ENCODE measurements around the gene YJEFN3. TPM values are rescaled to one million over a fixed set of nuclear protein-coding genes. Genes with fewer than 3 reads are reported as not detected.

Gene YJEFN3, protein sequence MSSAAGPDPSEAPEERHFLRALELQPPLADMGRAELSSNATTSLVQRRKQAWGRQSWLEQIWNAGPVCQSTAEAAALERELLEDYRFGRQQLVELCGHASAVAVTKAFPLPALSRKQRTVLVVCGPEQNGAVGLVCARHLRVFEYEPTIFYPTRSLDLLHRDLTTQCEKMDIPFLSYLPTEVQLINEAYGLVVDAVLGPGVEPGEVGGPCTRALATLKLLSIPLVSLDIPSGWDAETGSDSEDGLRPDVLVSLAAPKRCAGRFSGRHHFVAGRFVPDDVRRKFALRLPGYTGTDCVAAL
- 0.08 and 0.32 TPM in 2 replicates for total RNA-seq (2014; rRNA removed; shearing (Covaris generic))
- 0.06 and 1.0 TPM in 2 replicates for polyA plus RNA-seq (2015; cell fraction: cytosol; rRNA removed)
- 16.2 and 22.7 TPM in 2 replicates for polyA plus RNA-seq (2015; cell fraction: nucleus; rRNA removed)

DNA sequence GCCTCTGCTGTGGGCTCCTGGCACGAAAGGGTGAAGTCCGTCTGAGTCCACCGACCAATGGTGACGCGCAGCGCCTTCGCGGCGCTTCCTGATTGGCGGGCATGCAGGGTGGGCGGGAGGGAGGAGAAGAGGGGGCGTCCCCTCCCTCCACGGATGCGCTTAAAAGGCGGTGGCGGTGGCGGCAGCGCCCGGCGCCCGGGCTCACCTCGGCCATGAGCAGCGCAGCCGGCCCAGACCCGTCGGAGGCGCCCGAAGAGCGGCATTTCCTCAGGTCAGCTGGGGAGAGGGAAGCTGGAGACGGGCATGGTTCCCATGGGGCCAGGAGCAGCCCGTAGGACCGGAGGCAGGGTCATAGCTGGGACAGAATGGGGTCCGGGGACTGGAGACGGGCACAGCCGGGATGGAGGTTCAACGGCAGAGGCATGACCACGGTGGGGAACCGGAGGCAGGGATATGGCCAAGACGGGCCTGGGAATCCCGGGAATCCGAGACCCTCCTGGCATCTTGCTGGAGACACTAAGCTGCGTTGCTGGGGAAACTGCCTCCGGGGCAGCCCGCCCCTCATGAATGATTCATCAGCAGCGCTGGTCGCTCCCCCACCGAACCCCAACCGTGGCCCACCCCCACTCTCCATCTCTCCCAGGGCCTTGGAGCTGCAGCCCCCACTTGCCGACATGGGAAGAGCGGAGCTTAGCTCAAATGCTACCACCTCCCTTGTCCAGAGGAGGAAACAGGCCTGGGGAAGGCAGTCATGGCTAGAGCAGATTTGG lies at the start of gene YJEFN3:
TSS of gene YJEFN3 (plus strand) at position 191 of the 770 bp plus-strand sequence. CDS start at position 213, 22 bp downstream.
- DNase-seq (ENCODE audit: low read depth, low spot score): no peak
- in situ Hi-C loops (cut with HindIII; ENCODE audit: low pct_unique_long_range_greater_than_20kb, low sequenced_read_pairs): no loop called here

DNA sequence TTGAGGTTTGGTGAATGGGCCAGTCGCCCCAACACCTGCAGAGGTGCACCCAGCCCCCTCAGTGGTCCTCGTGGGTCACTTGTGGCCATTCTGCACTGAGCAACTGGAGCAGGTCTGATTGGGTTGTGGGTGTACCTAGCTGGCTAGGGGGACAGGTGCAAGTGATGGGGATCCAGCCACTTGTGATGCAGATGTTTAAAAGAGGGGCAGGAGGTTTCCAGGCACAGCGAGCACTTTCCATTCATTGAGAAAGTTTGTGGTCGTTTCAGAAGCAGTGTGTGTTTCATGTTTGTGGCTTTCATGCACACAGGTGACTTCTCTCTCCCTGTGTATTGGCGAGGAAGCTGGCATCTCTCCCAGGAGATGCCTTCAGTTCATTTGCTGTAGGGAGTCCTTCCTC lies 48.0 kb upstream of the YJEFN3 start:
- in situ Hi-C loops (cut with HindIII; ENCODE audit: low pct_unique_long_range_greater_than_20kb, low sequenced_read_pairs): no loop called here
- DNase-seq (ENCODE audit: low read depth, low spot score): no peak

DNA sequence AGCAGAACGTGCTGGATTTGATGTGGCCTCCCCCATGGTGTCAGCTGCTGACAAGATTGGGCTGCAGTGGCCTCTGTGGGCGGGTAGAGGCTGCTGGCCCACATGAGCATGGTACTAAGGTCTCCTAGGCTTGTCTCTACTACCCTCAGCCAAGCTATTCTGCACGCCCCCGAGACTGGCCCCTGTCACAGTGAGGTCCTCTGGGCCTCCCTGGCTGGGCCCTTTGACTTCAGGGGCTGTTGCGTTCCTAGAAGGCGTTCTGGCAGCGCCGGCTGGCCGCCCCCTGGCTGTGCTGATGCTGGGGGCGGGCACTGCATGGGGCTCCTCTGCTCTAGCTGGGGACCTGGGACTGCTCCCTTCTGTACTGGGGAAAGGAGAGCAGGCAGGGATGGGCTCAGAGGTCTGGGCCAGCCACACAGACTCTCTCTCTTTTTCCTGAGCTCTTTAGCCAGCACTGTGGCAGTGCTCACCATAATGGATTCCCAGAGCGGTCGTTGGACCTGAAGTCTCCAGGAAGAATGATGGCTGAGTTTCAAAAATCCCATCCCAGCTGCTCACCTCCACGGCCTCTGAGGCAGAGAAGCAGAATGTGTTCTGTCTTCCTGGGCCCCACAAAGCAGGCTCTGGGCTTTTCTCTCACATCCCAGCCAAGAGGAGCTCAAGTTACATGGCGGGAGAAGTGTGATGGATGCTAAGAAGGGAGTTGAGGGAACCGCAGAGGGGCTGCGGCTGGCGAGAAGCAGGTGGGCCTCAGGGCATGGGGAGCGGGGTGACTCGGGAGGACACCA lies 45.7 kb upstream of the YJEFN3 start:
- DNase-seq (ENCODE audit: low read depth, low spot score): no peak
- in situ Hi-C loops (cut with HindIII; ENCODE audit: low pct_unique_long_range_greater_than_20kb, low sequenced_read_pairs): no loop called here

DNA sequence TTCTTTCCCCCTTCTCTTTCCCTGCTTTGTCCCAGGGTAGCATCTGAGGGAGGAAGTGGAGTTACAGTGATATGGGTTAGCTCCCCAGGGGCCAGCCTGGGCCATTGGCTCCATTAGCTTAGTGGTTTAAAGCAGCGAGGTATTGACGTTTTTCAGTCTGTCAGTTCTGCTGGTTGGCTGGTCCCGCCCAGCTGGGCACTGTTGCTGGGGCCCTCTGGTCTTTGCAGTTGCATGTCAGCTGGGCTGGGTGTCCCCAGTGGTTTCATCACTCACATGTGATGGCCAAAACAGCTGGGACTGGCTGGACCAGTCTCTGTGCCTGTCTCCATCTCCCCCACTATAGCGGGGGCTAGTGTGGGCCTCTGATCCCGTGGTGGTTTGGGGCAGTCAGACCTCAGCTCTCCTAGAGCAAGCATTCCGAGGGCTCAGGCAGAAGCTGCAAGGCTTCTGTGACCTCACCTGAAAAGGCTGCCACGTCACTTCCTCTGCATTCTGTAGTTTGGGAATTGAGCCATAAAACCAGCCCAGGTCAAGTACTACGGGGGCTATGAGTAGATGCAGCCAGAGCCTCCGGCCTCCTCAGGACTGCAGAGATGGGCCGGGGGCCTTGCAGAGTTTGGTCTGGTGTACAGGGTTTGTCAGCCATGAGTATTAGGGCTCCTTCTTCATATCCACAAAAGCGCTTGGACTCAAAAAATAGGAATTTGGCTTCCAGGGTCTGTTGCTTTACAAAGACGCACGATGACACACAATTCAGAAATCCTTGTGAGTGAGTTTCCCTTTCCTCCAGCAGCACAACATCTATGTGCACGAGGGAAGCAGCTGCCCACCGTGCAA lies 43.3 kb upstream of the YJEFN3 start:
- DNase-seq (ENCODE audit: low read depth, low spot score): no peak
- in situ Hi-C loops (cut with HindIII; ENCODE audit: low pct_unique_long_range_greater_than_20kb, low sequenced_read_pairs): no loop called here

DNA sequence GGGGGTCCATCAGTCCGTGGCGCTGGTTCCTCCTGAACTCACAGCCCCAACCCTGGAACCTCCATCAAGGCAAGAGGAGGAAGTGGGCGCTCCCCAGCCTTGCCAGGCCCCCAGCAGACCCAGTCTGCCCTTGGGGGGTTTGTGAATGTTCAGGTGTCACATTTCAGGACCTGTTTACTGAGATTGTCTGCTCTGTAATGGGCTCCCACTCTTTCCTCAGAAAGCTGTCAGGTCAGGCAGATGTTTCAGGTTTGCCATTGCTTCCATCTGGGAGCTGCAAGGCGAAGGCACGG lies 42.8 kb upstream of the YJEFN3 start:
- DNase-seq (ENCODE audit: low read depth, low spot score): no peak
- in situ Hi-C loops (cut with HindIII; ENCODE audit: low pct_unique_long_range_greater_than_20kb, low sequenced_read_pairs): no loop called here

DNA sequence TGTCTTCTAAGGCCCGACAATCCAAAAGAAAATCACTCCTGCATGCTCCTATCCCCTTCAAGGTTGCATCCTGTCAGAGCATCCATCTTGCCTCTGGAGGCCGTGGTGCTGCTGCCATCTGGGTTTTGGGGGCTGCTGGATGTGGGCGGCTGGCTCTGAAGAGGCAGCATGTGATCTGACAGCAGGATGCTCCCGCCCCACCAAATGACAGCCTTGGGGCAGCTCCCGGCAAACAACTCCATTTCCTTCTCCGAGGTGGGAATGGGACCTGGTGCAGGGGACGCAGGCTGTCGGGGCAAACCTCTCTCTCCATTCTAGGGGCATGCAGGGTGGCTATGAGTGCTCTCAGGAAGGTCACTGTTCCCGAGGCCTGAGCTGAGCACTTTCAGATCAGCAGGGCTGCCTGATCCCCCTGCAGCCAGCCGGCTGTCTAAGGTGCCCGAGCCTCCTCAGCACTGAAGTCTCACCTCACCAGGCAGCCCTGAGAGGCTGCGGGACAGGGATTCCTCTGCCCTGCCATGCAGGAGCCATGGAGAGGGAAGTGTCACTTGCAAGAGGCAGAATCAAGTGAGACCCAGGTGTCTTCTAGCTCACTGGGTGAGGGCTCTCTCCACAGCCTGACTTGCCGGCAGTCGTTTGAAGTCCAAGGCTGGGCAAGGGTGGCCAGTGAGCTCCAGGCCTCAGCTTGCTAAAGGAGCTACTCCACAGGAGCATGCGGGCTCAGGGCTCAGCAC lies 42.2 kb upstream of the YJEFN3 start:
- in situ Hi-C loops (cut with HindIII; ENCODE audit: low pct_unique_long_range_greater_than_20kb, low sequenced_read_pairs): no loop called here

DNA sequence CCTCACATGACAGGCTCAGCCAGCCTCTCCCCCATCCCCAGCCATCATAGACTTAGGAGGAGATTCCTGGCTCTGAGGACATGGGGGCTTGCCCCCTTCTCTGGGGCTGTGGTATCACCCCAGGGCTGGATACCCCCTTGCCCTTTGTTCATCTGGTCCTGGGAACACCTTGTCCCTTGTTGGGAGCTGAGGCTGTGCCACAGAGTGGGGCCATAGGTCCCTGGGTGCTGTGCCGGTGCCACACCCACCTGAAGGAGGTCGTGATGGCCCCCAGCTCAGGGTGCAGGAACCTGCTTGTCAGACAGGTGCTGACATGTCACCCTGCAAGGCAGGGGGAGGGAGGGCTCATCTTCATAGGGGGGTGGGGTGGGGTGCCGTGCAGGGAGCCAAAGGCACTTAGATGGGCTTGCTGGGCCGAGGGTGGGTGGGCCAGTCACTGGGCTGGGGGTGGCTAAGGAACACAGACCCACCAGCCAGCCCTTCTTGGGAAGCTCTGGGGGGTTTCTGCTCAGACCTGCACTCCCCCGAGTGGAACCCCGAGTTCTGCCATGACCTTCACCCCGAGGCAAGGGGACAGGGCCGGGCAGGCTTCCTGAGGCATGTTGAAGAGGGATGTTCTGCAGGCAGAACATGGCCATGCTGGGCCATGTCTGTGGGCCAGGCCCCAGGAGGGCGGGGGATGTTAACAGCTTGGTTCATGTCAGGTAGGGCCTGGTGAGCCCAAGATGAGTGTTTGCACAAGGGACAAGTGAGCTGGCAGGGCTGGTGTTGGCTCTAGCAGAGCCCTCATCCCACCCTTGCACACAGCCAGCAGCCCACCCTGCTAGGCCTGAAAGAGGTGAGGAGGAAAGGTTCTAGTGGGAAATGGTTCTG lies 41.4 kb upstream of the YJEFN3 start:
- DNase-seq (ENCODE audit: low read depth, low spot score): no peak
- in situ Hi-C loops (cut with HindIII; ENCODE audit: low pct_unique_long_range_greater_than_20kb, low sequenced_read_pairs): no loop called here

More for the DNA sequence above, 42.2 kb upstream of the YJEFN3 start:
- DNase-seq (ENCODE audit: low read depth, low spot score): no peak

DNA sequence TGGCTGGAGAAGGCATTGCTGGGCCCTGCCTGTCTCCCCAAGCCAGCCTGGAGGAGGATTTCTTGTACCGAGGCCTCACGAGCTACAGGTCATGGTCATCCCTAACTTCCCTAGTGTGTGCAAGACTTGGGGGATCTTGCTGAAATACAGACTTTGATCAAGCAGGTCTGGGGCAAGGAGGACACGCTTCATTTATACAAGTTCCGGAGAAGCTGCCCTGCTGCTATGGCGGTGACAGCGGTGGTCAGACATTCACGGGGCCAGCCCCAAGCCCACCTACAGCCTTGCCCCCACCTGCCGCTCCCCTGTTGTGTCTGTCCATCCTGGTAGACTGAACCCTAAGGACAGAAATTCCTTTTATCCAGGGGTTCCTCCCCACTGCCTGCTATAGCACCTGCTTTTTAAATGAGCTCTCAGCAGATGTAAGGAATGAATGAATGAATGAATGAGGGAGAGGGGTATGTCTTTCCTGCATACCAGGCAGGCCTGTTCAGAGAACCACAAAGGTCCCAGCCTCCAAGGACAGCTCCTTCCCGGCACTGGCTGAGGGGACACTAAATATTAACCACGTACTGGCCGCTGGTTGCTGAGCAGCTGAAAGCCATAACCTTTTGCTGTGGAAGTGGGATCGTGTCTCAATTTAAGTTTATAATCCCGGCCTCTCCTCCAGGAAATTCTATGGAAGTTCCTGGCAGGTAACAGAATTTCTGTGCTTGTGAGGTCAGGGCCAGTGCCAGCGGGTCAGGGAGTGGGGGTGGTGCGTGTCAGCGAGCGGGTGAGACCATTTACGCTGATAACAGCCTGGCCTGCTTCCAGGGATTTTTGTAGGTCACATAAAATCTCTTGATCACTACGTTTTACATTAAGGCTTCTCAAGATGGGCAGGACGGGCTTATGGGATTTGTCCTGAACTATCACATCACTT lies 40.5 kb upstream of the YJEFN3 start:
- in situ Hi-C loops (cut with HindIII; ENCODE audit: low pct_unique_long_range_greater_than_20kb, low sequenced_read_pairs): no loop called here
- no peak for DNase-seq (ENCODE audit: low read depth, low spot score)

DNA sequence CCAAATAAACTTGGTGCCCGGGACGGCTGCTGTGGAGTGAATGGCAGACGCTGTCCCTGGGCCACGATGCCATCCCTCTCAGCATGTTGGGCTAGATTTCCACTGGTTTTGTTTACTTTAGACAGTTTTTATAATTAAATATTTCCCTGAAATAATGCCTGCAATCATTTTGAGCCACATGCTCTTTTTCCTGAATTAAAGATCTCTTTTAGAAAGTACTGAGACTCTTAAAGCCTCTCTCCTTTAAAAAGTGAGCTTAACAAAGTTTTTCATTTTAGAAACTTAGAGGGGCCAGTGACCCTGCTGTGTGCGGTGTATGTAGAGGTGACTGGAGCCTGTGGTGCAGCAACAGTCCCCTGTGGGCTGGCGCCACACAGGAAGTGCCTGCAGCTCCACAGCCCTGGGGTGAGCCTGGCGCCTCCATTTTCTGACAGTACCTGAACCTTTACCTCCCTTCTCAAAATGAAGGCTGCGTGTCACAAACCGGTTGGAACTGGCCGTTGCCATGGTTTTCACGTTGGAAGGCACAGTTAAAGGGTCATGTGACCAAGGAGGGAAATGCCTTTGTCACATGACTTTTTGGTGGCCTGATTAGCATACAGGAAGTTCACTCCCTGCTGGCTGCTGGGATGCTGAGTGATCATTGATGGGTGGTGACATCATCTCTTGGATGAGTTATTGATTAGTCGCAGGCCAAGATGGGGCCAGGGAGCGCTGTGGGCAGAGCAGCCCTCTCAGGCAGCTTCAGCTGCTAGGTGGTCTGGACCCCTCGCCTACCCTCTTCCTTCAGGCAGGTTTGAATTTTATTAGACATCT lies 39.6 kb upstream of the YJEFN3 start:
- peak; percentile 82 for DNase-seq (ENCODE audit: low read depth, low spot score)
- in situ Hi-C loops (cut with HindIII; ENCODE audit: low pct_unique_long_range_greater_than_20kb, low sequenced_read_pairs): no loop called here

DNA sequence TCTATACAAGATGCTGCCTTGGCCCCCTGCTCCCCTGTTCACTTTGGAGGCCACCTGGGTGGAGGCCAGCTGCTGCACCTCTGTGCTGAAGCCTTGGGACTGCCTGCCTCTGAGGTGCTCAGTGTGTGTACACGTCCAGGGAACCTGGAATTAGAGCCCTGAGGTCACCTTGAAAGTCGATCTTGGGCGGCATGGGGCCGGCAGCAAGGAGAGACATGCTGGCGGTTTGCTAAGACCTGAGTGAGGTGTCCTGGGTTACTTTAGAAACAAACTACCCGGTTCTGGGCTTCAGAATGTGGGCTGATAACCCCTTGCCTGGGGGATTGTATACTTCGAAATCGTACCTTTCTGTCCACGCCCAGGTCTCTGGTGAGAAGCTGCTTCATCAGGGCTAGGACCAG lies 38.9 kb upstream of the YJEFN3 start:
- in situ Hi-C loops (cut with HindIII; ENCODE audit: low pct_unique_long_range_greater_than_20kb, low sequenced_read_pairs): no loop called here
- DNase-seq (ENCODE audit: low read depth, low spot score): no peak

DNA sequence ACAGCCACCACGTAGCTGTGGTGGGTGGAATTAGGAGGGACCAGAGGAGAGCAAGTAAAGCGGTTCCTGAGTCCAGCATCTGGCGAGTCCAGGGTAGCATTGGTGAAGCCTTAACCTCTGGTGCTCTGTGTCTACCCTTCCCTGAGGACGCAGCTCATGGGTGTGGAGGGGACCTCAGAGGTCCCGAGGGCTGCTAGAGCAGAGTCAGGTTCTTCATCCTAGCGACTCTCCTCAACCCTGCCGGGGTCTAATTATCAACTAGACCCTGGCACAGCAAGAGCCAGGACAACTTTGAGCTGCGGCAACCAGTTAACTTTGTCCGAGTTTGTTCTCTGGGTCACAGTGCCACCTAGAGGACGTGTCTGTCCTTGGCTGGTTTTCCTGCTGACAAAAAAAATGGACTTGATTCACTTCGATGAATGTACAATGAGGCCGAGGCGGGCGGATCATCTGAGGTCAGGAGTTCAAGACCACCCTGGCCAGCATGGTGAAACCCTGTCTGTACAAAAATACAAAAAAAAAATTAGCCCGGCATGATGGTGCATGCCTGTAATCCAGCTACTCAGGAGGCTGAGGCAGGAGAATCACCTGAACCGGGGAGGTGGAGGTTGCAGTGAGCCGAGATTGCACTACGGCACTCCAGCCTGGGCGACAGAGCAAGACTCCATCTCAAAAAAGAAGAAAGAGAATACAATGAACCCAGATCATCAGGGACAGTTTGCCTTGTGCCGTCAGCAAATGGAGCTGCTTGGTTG lies 38.3 kb upstream of the YJEFN3 start:
- in situ Hi-C loops (cut with HindIII; ENCODE audit: low pct_unique_long_range_greater_than_20kb, low sequenced_read_pairs): no loop called here

DNA sequence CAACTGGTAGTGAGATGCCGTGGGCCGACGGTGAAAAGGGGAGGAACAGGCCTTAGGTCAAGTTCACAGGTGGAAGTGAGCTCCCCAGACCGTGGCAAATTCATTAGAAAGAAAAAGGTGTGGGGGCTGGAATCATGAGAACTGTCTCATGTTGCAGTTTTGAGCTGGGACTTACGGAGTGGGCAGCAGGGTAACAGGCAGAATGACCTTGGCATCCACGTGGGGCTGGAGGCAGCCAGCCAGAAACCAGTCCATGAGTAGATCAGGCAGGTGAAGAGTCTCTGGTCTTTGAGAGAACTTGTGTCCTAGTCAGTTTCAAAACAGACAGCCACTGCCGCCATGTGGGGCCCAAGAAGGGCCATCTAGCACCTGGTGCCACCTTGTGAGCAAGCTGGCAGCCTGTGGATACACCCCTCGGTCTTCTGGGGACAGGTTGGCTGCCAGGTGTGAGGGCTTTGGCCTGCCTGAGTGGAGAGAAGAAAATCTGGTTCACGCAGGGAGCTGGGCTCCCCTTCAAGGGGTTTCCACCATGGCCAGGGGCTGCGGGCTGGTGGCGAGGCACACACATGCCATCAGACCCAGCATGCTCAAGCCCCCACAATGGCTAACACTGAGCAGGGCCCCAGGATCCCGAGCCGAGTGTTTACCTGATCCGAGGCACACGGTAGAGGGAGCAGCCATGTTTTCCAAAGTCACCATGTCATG lies 37.2 kb upstream of the YJEFN3 start:
- in situ Hi-C loops (cut with HindIII; ENCODE audit: low pct_unique_long_range_greater_than_20kb, low sequenced_read_pairs): no loop called here
- DNase-seq (ENCODE audit: low read depth, low spot score): no peak

More for the DNA sequence above, 38.3 kb upstream of the YJEFN3 start:
- DNase-seq (ENCODE audit: low read depth, low spot score): peak; percentile 82

DNA sequence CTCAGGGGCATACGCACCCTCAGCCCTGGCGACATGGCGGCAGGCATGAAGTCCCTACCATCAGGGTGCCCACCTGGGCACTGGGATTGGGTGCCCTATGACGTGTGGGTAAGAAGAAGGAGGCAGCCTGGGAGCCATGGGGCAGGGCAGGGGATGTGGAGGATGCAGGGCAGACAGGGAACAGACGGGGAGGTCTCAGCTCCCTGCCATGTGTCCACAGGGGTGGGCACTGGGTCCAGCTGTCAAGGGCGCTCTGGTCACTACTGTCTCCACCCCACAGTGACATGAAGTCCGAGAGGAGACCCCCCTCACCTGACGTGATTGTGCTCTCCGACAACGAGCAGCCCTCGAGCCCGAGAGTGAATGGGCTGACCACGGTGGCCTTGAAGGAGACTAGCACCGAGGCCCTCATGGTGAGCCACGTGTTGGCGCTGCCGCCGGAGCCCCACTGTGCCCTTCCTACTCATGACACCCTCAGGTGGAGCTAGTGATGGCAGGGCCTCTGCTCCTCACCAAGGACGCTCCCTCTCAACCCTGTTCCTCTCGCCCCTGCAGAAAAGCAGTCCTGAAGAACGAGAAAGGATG lies 36.6 kb upstream of the YJEFN3 start:
- DNase-seq (ENCODE audit: low read depth, low spot score): no peak
- in situ Hi-C loops (cut with HindIII; ENCODE audit: low pct_unique_long_range_greater_than_20kb, low sequenced_read_pairs): no loop called here

Measured in SK-MEL-5 (cell line).